GM18505 (cell line): ENCODE measurements around the gene ZG16.
"Not testable (repeated sequence)": the region's sequence is repeated elsewhere in the genome, so short reads cannot be mapped to it uniquely, and the experiment has no call there.

Experiments used
- ATAC-seq: cut with Tn5 transposase; IDR thresholded peaks from one replicate; pipeline ENCODE4 v1.9.1; 2021; ENCODE audit not compliant: unreplicated experiment
- POLR2A ChIP-seq: IDR thresholded peaks from 4 replicates; pipeline ENCODE4 v1.6.1; 2011; ENCODE audit warnings: borderline replicate concordance; ENCODE audit not compliant: insufficient read depth, insufficient read length; ENCODE audit errors: extremely low read depth

The ZG16 gene

DNA sequence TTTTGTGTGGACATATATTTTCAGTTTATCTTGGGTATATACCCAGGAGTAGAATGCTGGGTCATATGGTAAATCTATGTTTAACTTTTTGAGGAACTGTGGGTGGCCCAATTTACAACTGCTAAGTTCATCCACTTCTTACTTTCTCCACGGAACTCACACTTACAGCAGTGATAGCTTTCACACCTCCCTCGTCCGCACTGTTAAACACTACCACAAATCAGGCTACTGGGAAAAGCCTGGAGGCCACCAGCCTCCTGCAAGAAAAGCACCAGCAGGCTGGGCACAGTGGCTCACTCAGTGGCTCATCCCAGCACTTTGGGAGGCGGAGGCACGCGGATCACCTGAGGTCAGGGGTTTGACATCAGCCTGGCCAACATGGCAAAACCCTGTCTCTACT is 14.7 kb upstream of the ZG16 start:
- no peak for TF ChIP-seq POLR2A
- no peak for ATAC-seq

GRCh38 chr16:29765167-29766032 is 12.7 kb upstream of the ZG16 start:
- no peak for TF ChIP-seq POLR2A
- ATAC-seq, result no peak

- no peak for ATAC-seq
- no peak for TF ChIP-seq POLR2A
Observed at GRCh38 chr16:29766571-29766970, 11.5 kb upstream of the ZG16 start.

DNA sequence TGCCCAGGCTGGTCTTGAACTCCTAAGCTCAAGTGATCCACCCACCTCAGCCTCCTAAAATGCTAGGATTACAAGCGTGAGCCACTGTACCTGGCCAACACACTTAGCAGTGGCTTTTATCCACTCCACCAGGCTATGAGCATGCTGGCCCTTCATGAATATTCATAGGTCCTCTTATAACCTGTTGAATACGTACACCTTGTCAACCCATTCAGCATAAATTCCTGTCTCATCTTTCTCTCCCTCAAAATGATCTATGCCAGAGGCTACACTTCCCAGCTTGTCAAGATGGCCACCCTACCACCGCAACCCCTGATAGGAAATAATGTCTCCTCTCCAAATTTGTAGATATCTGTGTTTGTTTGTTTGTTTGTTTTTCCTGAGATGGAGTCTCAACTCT is 11.0 kb upstream of the ZG16 start:
- no peak for ATAC-seq
- no peak for TF ChIP-seq POLR2A

GRCh38 chr16:29769507-29769906 is 8.5 kb upstream of the ZG16 start:
- ATAC-seq, result no peak
- TF ChIP-seq POLR2A, result no peak

DNA sequence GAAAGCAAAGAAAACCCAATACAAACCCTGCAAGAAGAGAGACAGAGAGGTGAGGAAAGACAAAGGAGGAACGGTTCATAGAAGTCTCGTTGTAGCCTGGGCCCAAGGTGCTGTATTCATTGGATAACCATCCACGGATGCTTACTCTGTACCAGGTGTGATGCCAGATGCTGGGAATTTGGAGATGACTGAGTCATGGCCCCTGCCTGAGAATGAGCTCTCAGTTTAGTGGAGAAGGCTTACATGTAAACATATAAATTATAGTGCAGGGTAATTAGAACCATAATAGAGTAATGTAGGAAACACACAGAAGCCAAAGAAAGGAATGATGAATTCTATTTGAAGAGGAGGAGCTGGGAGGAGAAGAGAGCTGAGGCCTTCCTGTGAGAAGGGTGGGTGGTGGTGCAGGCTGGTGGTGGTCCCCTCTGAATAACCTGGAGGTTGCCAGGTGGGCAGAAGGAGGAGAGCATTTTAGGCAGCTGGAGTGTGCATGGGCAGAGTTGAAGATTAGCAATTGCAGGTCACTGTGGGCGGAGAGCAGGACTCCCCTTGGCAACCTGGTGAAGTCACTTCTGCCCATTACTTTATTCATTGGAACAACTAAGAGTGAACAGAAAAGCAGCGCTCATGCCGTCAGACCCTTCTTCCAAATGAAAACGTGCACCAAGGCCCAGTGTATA is 7.7 kb upstream of the ZG16 start:
- no peak for ATAC-seq
- no peak for TF ChIP-seq POLR2A

- ATAC-seq, result not testable (repeated sequence)
Observed at GRCh38 chr16:29772330-29772729, 5.7 kb upstream of the ZG16 start.

DNA sequence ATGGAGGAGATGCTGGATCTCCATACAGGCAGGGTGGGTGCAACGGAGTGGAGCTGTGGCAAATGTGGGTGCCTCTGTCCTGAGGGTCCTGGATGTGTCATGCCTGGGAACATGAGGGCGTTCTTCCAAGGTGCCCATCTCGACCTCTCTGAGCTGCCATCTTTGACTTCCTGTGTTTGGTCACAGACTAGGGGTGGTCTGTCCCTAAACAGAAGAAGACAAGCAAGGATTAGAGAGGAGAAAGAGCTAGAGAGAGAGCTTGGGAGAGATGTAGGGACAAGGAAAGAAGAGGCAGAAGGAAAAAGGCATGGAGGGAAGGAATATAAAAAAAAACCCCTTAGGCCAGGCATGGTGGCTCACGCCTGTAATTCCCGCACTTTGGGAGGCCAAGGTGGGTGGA is 3.3 kb upstream of the ZG16 start:
- no peak for TF ChIP-seq POLR2A
- ATAC-seq, result no peak

DNA sequence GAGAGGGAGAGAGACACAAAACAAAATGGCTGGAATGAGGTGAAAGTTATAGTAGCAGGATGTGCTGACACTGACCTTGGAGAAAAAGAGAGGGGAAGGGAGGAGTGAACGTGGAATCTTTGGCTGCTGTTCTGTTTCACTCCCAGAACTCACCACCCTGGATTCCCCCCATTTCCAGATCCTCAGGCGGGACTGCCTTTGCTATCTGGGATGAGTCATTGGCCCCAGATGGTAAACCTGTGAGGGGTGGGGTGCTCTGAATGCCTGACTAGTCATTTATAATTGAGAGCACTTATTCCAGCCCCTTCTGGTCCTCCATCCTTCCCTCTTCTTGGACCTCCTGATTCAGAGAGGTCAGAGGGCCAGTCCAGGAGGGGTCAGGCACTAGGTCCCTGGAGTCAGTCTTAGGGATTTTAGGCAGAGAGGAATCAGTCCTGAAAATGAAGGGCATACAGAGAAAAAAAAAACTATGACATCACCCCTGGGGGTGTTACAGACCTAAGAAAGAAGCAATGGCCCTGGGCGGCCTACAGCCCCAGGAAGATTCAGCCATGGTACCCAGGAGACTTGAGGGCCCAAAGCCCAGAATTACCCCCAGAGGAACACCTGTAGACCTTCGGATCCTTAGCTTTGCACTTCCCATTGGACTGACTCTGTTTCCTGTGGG is 2.2 kb upstream of the ZG16 start:
- no peak for TF ChIP-seq POLR2A
- no peak for ATAC-seq

DNA sequence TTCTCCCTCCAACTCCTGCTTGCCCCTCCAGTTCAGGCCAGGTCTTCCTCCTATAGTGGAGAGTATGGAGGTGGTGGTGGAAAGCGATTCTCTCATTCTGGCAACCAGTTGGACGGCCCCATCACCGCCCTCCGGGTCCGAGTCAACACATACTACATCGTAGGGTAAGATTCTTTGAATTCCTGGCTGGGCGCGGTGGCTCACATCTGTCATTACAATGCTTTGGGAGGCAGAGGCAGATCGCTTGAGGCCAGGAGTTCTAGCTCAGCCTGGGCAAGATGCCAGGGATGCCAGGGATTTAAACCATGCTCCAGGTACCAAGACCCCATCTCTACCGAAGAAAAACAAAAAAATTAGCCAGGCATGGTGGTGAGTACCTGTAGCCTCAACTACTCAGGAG is 1.4 kb downstream of the ZG16 start:
- ATAC-seq, result no peak
- no peak for TF ChIP-seq POLR2A

GRCh38 chr16:29783094-29783953 is 5.3 kb downstream of the ZG16 start:
- not testable (repeated sequence) for ATAC-seq

GRCh38 chr16:29784157-29784556 is 6.1 kb downstream of the ZG16 start:
- ATAC-seq, result no peak
- TF ChIP-seq POLR2A, result no peak

DNA sequence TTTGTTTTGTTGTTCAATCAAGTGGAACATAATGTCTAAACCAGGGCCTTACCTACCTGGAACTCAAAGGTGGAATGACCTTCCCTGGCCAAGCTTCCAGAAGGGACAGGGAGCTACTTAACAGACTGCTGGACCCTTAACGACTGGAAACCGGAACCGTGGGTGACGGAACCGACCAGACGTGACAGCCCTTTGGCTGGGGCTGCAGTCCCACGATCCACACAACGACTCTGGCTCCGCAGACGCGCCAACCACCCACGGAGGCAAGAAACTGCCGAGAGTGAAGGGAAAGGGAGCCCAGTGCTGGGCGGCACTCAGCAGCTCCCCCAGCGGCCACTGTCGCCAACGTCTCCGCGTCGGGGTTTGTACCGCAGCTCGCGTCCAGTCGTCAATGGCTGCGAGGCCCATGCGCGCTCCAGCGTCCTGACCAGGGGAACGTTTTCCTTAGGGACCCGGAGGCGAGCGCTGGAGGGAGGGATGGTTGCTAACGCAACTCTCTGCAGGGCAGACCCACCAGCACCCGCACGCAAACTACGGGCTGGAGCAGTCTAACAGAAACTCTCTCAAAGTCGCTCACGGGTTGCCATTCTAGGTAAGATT is 6.9 kb downstream of the ZG16 start:
- no peak for ATAC-seq
- no peak for TF ChIP-seq POLR2A

GRCh38 chr16:29787155-29787554 is 9.1 kb downstream of the ZG16 start:
- not testable (repeated sequence) for ATAC-seq
